ENCODE results near the gene NUDT1. TPM values are rescaled to one million over a fixed set of nuclear protein-coding genes. Genes with fewer than 3 reads are reported as not detected.

Gene NUDT1
- total RNA-seq, 2 donors from 2014 or later, result 56.0 to 84.7 TPM

DNA sequence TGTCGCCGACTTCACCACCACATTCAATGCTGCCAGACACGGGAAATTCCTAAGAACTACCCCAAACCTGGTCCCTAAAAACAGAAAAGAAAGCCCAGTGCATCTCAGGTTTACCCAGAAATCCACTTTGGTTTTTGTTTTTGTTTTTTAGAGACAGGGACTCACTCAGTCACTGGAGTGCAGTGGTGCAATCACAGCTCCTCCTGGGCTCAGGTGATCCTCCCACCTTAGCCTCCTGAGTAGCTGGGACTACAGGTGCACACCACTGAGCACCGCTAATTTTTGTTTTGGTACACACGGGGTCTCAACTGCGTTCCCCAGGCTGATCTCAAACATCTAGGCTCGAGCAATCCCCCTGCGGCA, 32.1 kb upstream of the NUDT1 start:
- no peak for DNase-seq
- H3K27me3 ChIP-seq (ENCODE audit: control insufficient read depth, insufficient read depth, low read length, poor library complexity, severe bottlenecking), result no peaks in the 10 kb centered on the region
- no peak overlapping the region for H3K4me3 Mint-ChIP-seq
- TF ChIP-seq, protein P1, sequence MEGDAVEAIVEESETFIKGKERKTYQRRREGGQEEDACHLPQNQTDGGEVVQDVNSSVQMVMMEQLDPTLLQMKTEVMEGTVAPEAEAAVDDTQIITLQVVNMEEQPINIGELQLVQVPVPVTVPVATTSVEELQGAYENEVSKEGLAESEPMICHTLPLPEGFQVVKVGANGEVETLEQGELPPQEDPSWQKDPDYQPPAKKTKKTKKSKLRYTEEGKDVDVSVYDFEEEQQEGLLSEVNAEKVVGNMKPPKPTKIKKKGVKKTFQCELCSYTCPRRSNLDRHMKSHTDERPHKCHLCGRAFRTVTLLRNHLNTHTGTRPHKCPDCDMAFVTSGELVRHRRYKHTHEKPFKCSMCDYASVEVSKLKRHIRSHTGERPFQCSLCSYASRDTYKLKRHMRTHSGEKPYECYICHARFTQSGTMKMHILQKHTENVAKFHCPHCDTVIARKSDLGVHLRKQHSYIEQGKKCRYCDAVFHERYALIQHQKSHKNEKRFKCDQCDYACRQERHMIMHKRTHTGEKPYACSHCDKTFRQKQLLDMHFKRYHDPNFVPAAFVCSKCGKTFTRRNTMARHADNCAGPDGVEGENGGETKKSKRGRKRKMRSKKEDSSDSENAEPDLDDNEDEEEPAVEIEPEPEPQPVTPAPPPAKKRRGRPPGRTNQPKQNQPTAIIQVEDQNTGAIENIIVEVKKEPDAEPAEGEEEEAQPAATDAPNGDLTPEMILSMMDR (conservative IDR thresholded peaks at IDR 0.05), result no peak
- H3K4me3 ChIP-seq (ENCODE audit: low read length), result no peak overlapping the region
- no peaks in the 10 kb centered on the region for H3K4me1 Mint-ChIP-seq
- no peaks in the 10 kb centered on the region for H3K9me3 Mint-ChIP-seq
- no peaks in the 10 kb centered on the region for H3K4me1 ChIP-seq (ENCODE audit: control insufficient read depth, insufficient read depth, low read length)
- 92 to 98% methylated on average over 7 to 8 of the region's 8 CpGs for WGBS, 2 experiments (ENCODE audit: insufficient coverage in 1 of 2, insufficient read length in 1 of 2)
- no peak overlapping the region for H3K27ac ChIP-seq (ENCODE audit: low read depth, low read length)
- H3K9ac ChIP-seq (ENCODE audit: extremely low read depth, low read length, poor library complexity, severe bottlenecking), result no peak overlapping the region
- H3K36me3 Mint-ChIP-seq (ENCODE audit: low read depth), result peaks cover 76% of the 10 kb centered on the region
- peak overlapping the region; percentile 64 for H3K27ac Mint-ChIP-seq
- H3K36me3 ChIP-seq (ENCODE audit: control insufficient read depth, insufficient read depth, low read length), result peaks cover 53% of the 10 kb centered on the region
- no peaks in the 10 kb centered on the region for H3K9me3 ChIP-seq (ENCODE audit: control insufficient read depth, low read length)
- H3K27me3 Mint-ChIP-seq (ENCODE audit: insufficient read depth), result no peaks in the 10 kb centered on the region

DNA sequence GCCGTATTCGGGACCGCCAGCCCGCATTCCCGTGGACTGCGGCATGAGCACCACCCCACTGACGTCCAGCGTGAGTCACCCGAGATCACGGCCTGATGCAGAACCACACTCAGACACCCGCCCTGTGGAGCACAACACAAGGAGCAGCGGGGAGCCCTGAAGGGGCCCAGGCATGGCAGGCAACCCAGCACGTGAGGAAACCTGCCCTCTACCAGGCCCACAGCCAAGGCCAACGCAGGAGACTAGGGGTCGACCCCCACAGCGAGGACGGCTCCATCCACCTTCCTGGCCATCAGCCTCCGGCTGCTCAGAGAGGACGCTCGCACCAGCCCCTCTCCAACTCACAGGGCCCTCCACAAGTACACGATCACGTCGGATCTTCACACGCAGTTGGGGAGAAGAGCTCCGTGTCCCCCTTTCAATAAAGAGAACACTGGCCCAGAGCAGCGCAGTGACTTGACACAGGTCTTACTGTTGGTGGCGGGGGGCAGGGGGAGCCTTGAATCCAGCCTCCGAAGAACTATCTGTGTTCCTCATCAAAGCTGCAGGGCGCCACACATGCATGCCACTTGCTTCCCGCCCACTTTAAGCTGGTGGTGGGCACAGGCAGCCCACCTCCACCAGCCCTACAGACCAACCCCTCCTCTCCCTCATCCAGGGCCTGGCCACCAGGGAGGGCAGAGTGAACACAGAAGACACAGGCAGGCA, 31.3 kb upstream of the NUDT1 start:
- Histone ChIP-seq H3K36me3 (ENCODE audit: control insufficient read depth, insufficient read depth, low read length) (peaks cover 59% of the 10 kb centered on the region), H3K9ac (ENCODE audit: extremely low read depth, low read length, poor library complexity, severe bottlenecking) (no peak overlapping the region), H3K4me3 (ENCODE audit: low read length) (no peak overlapping the region), H3K4me1 (ENCODE audit: control insufficient read depth, insufficient read depth, low read length) (no peaks in the 10 kb centered on the region), H3K27ac (ENCODE audit: low read depth, low read length) (no peak overlapping the region), H3K27me3 (ENCODE audit: control insufficient read depth, insufficient read depth, low read length, poor library complexity, severe bottlenecking) (no peaks in the 10 kb centered on the region), H3K9me3 (ENCODE audit: control insufficient read depth, low read length) (no peaks in the 10 kb centered on the region)
- H3K4me3 Mint-ChIP-seq, result no peak overlapping the region
- no peaks in the 10 kb centered on the region for H3K9me3 Mint-ChIP-seq
- DNase-seq, result no peak
- TF ChIP-seq, protein P1 (conservative IDR thresholded peaks at IDR 0.05), result no peak
- 90 to 93% methylated on average over 15 to 30 of the region's 30 CpGs for WGBS, 2 experiments (ENCODE audit: insufficient coverage in 1 of 2, insufficient read length in 1 of 2)
- H3K36me3 Mint-ChIP-seq (ENCODE audit: low read depth), result peaks cover 75% of the 10 kb centered on the region
- no peaks in the 10 kb centered on the region for H3K27me3 Mint-ChIP-seq (ENCODE audit: insufficient read depth)
- H3K4me1 Mint-ChIP-seq, result no peaks in the 10 kb centered on the region
- H3K27ac Mint-ChIP-seq, result no peak overlapping the region

DNA sequence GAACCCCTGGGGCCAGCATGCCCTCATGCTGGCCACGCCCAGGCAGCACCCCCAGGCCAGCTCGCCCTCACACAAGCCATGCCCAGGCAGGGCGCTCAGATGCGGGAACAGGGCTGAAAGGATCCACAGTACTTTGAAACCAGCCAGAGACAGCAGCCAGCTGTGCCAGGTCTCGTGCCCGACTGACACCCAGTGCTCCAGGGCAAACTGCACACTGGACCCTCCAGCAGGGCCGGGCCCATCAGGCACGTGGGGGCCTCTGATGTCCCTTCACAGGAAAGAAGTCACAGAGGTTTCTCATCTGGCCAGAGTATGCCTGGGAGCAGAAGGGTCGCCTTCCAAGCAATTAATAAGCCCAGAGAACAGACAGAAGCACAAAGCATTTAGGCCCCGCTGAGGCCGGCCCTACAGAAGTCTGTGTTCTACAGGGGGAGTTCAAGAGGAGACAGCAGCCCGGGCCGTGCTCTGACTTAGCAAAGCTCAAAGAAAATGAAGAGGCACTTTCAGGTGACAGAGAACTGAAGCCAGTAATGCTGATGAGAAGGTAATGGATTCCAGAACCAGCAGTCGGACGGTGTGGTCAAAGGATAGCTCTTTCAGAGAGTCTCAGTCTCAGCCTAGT, 30.7 kb upstream of the NUDT1 start:
- DNase-seq, result no peak
- H3K4me3 Mint-ChIP-seq, result no peak overlapping the region
- Histone ChIP-seq H3K36me3 (ENCODE audit: control insufficient read depth, insufficient read depth, low read length) (peaks cover 62% of the 10 kb centered on the region), H3K9ac (ENCODE audit: extremely low read depth, low read length, poor library complexity, severe bottlenecking) (no peak overlapping the region), H3K27me3 (ENCODE audit: control insufficient read depth, insufficient read depth, low read length, poor library complexity, severe bottlenecking) (no peaks in the 10 kb centered on the region), H3K4me3 (ENCODE audit: low read length) (no peak overlapping the region), H3K4me1 (ENCODE audit: control insufficient read depth, insufficient read depth, low read length) (no peaks in the 10 kb centered on the region), H3K9me3 (ENCODE audit: control insufficient read depth, low read length) (no peaks in the 10 kb centered on the region), H3K27ac (ENCODE audit: low read depth, low read length) (peak overlapping the region; percentile 49)
- TF ChIP-seq, protein P1 (conservative IDR thresholded peaks at IDR 0.05), result no peak
- no peak overlapping the region for H3K27ac Mint-ChIP-seq
- no peaks in the 10 kb centered on the region for H3K27me3 Mint-ChIP-seq (ENCODE audit: insufficient read depth)
- WGBS, 2 experiments (ENCODE audit: insufficient coverage in 1 of 2, insufficient read length in 1 of 2), result 93 to 95% methylated on average over 15 of the region's 15 CpGs
- no peaks in the 10 kb centered on the region for H3K9me3 Mint-ChIP-seq
- H3K4me1 Mint-ChIP-seq, result no peaks in the 10 kb centered on the region
- peaks cover 77% of the 10 kb centered on the region for H3K36me3 Mint-ChIP-seq (ENCODE audit: low read depth)

All from endodermal cell (in vitro differentiated cells).